ENCODE measurements around the gene SCRN2.

Gene SCRN2

GRCh38 chr17:47844814-47845715, 4.0 kb upstream of the SCRN2 start:
- no peak for DNase-seq

GRCh38 chr17:47844227-47844626, 3.2 kb upstream of the SCRN2 start:
- DNase-seq, result no peak

- DNase-seq, result no peak
These were observed 2.3 kb upstream of the SCRN2 start for GRCh38 chr17:47843391-47843730.

- DNase-seq, result no peak
These were observed 617 bp upstream of the SCRN2 start for GRCh38 chr17:47841488-47842291.

- peak in 1 of 14 donors; percentile 16 for DNase-seq
These were observed 902 bp downstream of the SCRN2 start for GRCh38 chr17:47840001-47840741.

- no peak for DNase-seq
These were observed 2.0 kb downstream of the SCRN2 start for GRCh38 chr17:47839071-47839470.

- no peak for DNase-seq
These were observed 2.4 kb downstream of the SCRN2 start for GRCh38 chr17:47838636-47839035.

GRCh38 chr17:47837401-47838039, 3.6 kb downstream of the SCRN2 start:
- DNase-seq, result no peak

GRCh38 chr17:47836601-47837000, 4.5 kb downstream of the SCRN2 start:
- DNase-seq, result no peak

GRCh38 chr17:47834756-47835155, 6.3 kb downstream of the SCRN2 start:
- no peak for DNase-seq

- peak in 5 of 14 donors; percentile 41 to 58 (median 48) for DNase-seq
These were observed 9.1 kb downstream of the SCRN2 start for GRCh38 chr17:47831934-47832327.

GRCh38 chr17:47831003-47831933, 9.8 kb downstream of the SCRN2 start, which contains the start of the genes LRRC46 and MRPL10:
Gene LRRC46, plus strand, starts transcription at chr17:47831670. Its CDS starts 320 bp downstream, at chr17:47831990.
Gene MRPL10, minus strand, starts transcription at chr17:47831541. Its CDS starts 30 bp downstream, at chr17:47831511.
- DNase-seq, result peak; percentile 56 to 95 (median 87)

GRCh38 chr17:47830396-47831002, 10.6 kb downstream of the SCRN2 start:
- DNase-seq, result no peak

GRCh38 chr17:47829870-47830269, 11.2 kb downstream of the SCRN2 start:
- no peak for DNase-seq

GRCh38 chr17:47823519-47823918, 17.6 kb downstream of the SCRN2 start:
- DNase-seq, result no peak

GRCh38 chr17:47822785-47823184, 18.3 kb downstream of the SCRN2 start:
- DNase-seq, result no peak

- DNase-seq, result peak in 13 of 14 donors; percentile 9 to 83 (median 47)
These were observed 19.4 kb downstream of the SCRN2 start, which contains the start of gene OSBPL7 for GRCh38 chr17:47821424-47822391. Gene OSBPL7, minus strand, starts transcription at chr17:47821794. Its CDS starts 1,516 bp downstream, at chr17:47820278.

GRCh38 chr17:47821031-47821423, 20.0 kb downstream of the SCRN2 start:
- DNase-seq, result no peak

All from C1 segment of cervical spinal cord (tissue), 14 donors.